Ishikawa (cell line): ENCODE data around the gene DYNLL1.

ENCODE experiments used
- CEBPB ChIP-seq: IDR thresholded peaks from 2 replicates; pipeline ENCODE4 v1.6.1; 2012
- EGR1 ChIP-seq: IDR thresholded peaks from 2 replicates; pipeline ENCODE4 v1.6.1; 2012
- EP300 ChIP-seq: IDR thresholded peaks from 2 replicates; pipeline ENCODE4 v1.6.1; 2012; ENCODE audit warnings: borderline replicate concordance
- RAD21 ChIP-seq: IDR thresholded peaks from 2 replicates; pipeline ENCODE4 v1.6.1; 2012; ENCODE audit warnings: low read depth
- TEAD4 ChIP-seq: IDR thresholded peaks from 2 replicates; pipeline ENCODE4 v1.6.1; 2012
- YY1 ChIP-seq: IDR thresholded peaks from 2 replicates; pipeline ENCODE4 v1.6.1; 2012; ENCODE audit warnings: low read depth
- TF ChIP-seq, protein P1 (sequence below): IDR thresholded peaks from 2 replicates; pipeline ENCODE4 v1.6.1; 2012
- TF ChIP-seq, protein P2 (sequence below): IDR thresholded peaks from 2 replicates; pipeline ENCODE4 v1.6.1; 2012; ENCODE audit warnings: low read depth, mild to moderate bottlenecking

DNA sequence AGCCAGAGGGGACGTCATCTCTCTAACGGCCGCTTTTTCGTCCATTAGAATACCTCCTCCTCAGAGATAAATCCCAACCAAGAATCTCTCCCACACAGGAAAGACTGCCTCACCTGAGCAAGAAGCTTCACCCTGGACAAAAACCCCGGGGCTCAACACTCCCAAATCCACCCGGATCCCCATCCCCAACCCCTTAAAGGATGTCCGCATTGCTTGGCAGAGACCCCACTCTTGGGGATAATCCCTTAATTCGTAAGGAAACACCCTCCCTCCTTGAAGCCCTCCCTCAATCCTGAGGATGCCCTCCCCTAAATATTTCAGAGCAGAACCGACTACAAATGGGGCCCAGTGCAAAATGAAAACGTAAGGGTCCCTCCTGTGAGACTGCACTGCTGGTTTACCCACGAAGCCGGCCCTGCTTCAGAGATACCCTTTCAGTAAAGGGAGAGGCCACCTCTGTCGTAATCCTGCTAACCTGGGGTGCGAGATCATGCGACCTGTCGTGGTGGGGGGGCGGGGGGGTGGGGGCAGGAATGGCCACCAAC lies 655 bp upstream of the DYNLL1 start:
- no peak for TF ChIP-seq YY1
- TF ChIP-seq, protein P1, sequence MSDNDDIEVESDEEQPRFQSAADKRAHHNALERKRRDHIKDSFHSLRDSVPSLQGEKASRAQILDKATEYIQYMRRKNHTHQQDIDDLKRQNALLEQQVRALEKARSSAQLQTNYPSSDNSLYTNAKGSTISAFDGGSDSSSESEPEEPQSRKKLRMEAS, result no peak
- TF ChIP-seq EGR1, result no peak
- TF ChIP-seq EP300, result no peak
- no peak for TF ChIP-seq TEAD4
- TF ChIP-seq, protein P2, sequence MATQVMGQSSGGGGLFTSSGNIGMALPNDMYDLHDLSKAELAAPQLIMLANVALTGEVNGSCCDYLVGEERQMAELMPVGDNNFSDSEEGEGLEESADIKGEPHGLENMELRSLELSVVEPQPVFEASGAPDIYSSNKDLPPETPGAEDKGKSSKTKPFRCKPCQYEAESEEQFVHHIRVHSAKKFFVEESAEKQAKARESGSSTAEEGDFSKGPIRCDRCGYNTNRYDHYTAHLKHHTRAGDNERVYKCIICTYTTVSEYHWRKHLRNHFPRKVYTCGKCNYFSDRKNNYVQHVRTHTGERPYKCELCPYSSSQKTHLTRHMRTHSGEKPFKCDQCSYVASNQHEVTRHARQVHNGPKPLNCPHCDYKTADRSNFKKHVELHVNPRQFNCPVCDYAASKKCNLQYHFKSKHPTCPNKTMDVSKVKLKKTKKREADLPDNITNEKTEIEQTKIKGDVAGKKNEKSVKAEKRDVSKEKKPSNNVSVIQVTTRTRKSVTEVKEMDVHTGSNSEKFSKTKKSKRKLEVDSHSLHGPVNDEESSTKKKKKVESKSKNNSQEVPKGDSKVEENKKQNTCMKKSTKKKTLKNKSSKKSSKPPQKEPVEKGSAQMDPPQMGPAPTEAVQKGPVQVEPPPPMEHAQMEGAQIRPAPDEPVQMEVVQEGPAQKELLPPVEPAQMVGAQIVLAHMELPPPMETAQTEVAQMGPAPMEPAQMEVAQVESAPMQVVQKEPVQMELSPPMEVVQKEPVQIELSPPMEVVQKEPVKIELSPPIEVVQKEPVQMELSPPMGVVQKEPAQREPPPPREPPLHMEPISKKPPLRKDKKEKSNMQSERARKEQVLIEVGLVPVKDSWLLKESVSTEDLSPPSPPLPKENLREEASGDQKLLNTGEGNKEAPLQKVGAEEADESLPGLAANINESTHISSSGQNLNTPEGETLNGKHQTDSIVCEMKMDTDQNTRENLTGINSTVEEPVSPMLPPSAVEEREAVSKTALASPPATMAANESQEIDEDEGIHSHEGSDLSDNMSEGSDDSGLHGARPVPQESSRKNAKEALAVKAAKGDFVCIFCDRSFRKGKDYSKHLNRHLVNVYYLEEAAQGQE, result no peak
- no peak for TF ChIP-seq RAD21
- TF ChIP-seq CEBPB, result 0 out of 2 replicates have a peak, but pooled peaks have one; percentile 29
